Body of pancreas (tissue), 4 donors: ENCODE data around the gene RBMS1. TPM values are rescaled to one million over a fixed set of nuclear protein-coding genes. Genes with fewer than 3 reads are reported as not detected.
"Not testable (repeated sequence)": the region's sequence is repeated elsewhere in the genome, so short reads cannot be mapped to it uniquely, and the experiment has no call there.

Experiments
- ATAC-seq: fragments of 150-250 bp; one replicate; pipeline ENCODE4 v1.9.1; 2016
- DNase-seq, 4 donors: peaks; one replicate each; pipeline ENCODE4 v3.0.0-alpha.2; 2019
- H3K27ac ChIP-seq, 4 donors: fragments of 200-600 bp; sonication (generic); 1 replicate in 3 of 4; 2 replicates in 1 of 4; pipeline versions ENCODE4 v1.5.1 to v1.6.1; 2016 to 2019; ENCODE audit warnings: mild to moderate bottlenecking in 1 of 4, mixed read lengths in 1 of 4, moderate library complexity in 1 of 4
- H3K27me3 ChIP-seq, 2 donors: fragments of 200-600 bp; sonication (generic); one replicate each; pipeline ENCODE4 v1.6.0; 2016; ENCODE audit warnings: mild to moderate bottlenecking in 1 of 2
- H3K36me3 ChIP-seq, 2 donors: fragments of 200-600 bp; sonication (generic); replicated peaks in 1 of 2; 2 replicates each; pipeline ENCODE4 v1.5.1; 2016; ENCODE audit warnings: low read depth in 2 of 2; ENCODE audit not compliant: insufficient read depth in 1 of 2
- H3K4me1 ChIP-seq: fragments of 200-600 bp; sonication (generic); one replicate; pipeline ENCODE4 v1.6.0; 2016
- H3K4me3 ChIP-seq, 2 donors: fragments of 200-600 bp; sonication (generic); 1 replicate in 1 of 2; 2 replicates in 1 of 2; pipeline ENCODE4 v1.5.1; 2016 to 2019
- H3K9me3 ChIP-seq, 3 donors: fragments of 200-600 bp; sonication (generic); 1 replicate in 2 of 3; 2 replicates in 1 of 3; pipeline ENCODE4 v1.5.1; 2016
- CTCF ChIP-seq, 7 experiments: fragments of 450-650 bp in 4 of 7; fragments of 200-600 bp in 3 of 7; sonication (generic) in 3 of 7; IDR thresholded peaks; one replicate each; pipeline ENCODE4 v1.5.1; 2016 to 2019; ENCODE audit warnings: antibody characterized with exemption in 7 of 7
- POLR2A ChIP-seq, 3 donors: fragments of 450-650 bp; IDR thresholded peaks; one replicate each; pipeline ENCODE4 v1.6.1; 2016; ENCODE audit warnings: antibody characterized with exemption in 3 of 3, mild to moderate bottlenecking in 2 of 3
- WGBS, 2 donors: methylation state at CpG; one replicate each; pipeline ENCODE4 v1.1.5; 2017; 5-methylcytosine and 5-hydroxymethylcytosine counted together
- intact Hi-C: fragments of 100-400 bp; cut with DNase I; formaldehyde crosslinking; loops from one replicate; pipeline ENCODE4 v1.15.1; 2023
- total RNA-seq, 2 donors: library from RNA; depleted of rRNA; stranded (reverse); fragments of >200 nt; gene quantifications; one replicate each; pipeline ENCODE4 v1.1.0, GENCODE V29; 2016

RBMS1 gene
- total RNA-seq, 2 donors from 2014 or later = 21.3 to 23.7 TPM

GRCh38 chr2:160457588-160457987 lies 36.0 kb downstream of the RBMS1 start:
- peaks cover 5% of the 10 kb centered on the region for H3K4me1 ChIP-seq
- DNase-seq = no peak
- no peak overlapping the region for H3K27ac ChIP-seq
- TF ChIP-seq POLR2A (IDR thresholded peaks at IDR 0.05) (no peak), CTCF (IDR thresholded peaks at IDR 0.05) (no peak)
- H3K36me3 ChIP-seq = no peaks in the 10 kb centered on the region
- intact Hi-C loops = no loop called here
- H3K4me3 ChIP-seq = no peak overlapping the region
- 95 to 98% methylated on average over 5 of the region's 5 CpGs for WGBS, 2 donors
- no peaks in the 10 kb centered on the region for H3K9me3 ChIP-seq
- H3K27me3 ChIP-seq = no peaks in the 10 kb centered on the region
- no peak for ATAC-seq

- WGBS, 2 donors = 84 to 97% methylated on average over 2 of the region's 2 CpGs
- no peaks in the 10 kb centered on the region for H3K9me3 ChIP-seq
- ATAC-seq (no peak), DNase-seq (no peak)
- intact Hi-C loops = no loop called here
- H3K4me1 ChIP-seq = peaks cover 5% of the 10 kb centered on the region
- H3K36me3 ChIP-seq = no peaks in the 10 kb centered on the region
- no peak overlapping the region for H3K27ac ChIP-seq
- TF ChIP-seq CTCF (IDR thresholded peaks at IDR 0.05) = no peak
- TF ChIP-seq POLR2A (IDR thresholded peaks at IDR 0.05) = no peak
- H3K4me3 ChIP-seq = no peak overlapping the region
- no peaks in the 10 kb centered on the region for H3K27me3 ChIP-seq
Observed at GRCh38 chr2:160454070-160454797, 39.4 kb downstream of the RBMS1 start.

- H3K27ac ChIP-seq = no peak overlapping the region
- H3K36me3 ChIP-seq = no peaks in the 10 kb centered on the region
- peaks cover 5% of the 10 kb centered on the region for H3K4me1 ChIP-seq
- intact Hi-C loops = no loop called here
- no peak for TF ChIP-seq CTCF (IDR thresholded peaks at IDR 0.05)
- no peak for TF ChIP-seq POLR2A (IDR thresholded peaks at IDR 0.05)
- no peaks in the 10 kb centered on the region for H3K9me3 ChIP-seq
- WGBS, 2 donors = 71 to 87% methylated on average over 3 of the region's 3 CpGs
- H3K4me3 ChIP-seq = no peak overlapping the region
- no peak for ATAC-seq
- H3K27me3 ChIP-seq = no peaks in the 10 kb centered on the region
- DNase-seq = no peak
Observed at GRCh38 chr2:160453111-160453820, 40.3 kb downstream of the RBMS1 start.

GRCh38 chr2:160450486-160450885 lies 43.1 kb downstream of the RBMS1 start:
- Histone ChIP-seq H3K36me3 (no peaks in the 10 kb centered on the region), H3K27me3 (no peaks in the 10 kb centered on the region), H3K27ac (no peak overlapping the region), H3K4me1 (no peaks in the 10 kb centered on the region), H3K9me3 (no peaks in the 10 kb centered on the region), H3K4me3 (no peak overlapping the region)
- no peak for TF ChIP-seq CTCF (IDR thresholded peaks at IDR 0.05)
- TF ChIP-seq POLR2A (IDR thresholded peaks at IDR 0.05) = no peak
- intact Hi-C loops = no loop called here
- DNase-seq (no peak), ATAC-seq (no peak)

- 90 to 93% methylated on average over 8 to 18 of the region's 29 CpGs for WGBS, 2 donors
- H3K4me3 ChIP-seq, ATAC-seq, DNase-seq, H3K4me1 ChIP-seq, H3K27me3 ChIP-seq, H3K27ac ChIP-seq, H3K36me3 ChIP-seq, H3K9me3 ChIP-seq, intact Hi-C loops: not testable (repeated sequence)
Observed at GRCh38 chr2:160448821-160449220, 44.8 kb downstream of the RBMS1 start.
